CD4-positive, alpha-beta T cell treated with Interleukin-4 for 1 hour (primary cell): ENCODE measurements around the gene RPS6KC1.

Source experiments
- DNase-seq, 2 donors: peaks; one replicate each; pipeline ENCODE4 v3.0.0-alpha.2; 2020 to 2022

The RPS6KC1 gene

GRCh38 chr1:213247038-213247437 is 196.0 kb downstream of the RPS6KC1 start:
- no peak for DNase-seq

- no peak for DNase-seq
These were observed 198.4 kb downstream of the RPS6KC1 start for GRCh38 chr1:213249395-213249794.

GRCh38 chr1:213250041-213250440 is 199.0 kb downstream of the RPS6KC1 start:
- DNase-seq = no peak

- no peak for DNase-seq
These were observed 199.4 kb downstream of the RPS6KC1 start for GRCh38 chr1:213250446-213250845.

GRCh38 chr1:213251972-213252371 is 200.9 kb downstream of the RPS6KC1 start:
- DNase-seq = no peak

GRCh38 chr1:213256438-213257087 is 205.5 kb downstream of the RPS6KC1 start:
- no peak for DNase-seq

GRCh38 chr1:213260311-213261075 is 209.5 kb downstream of the RPS6KC1 start:
- no peak for DNase-seq

- no peak for DNase-seq
These were observed 213.5 kb downstream of the RPS6KC1 start for GRCh38 chr1:213264531-213264930.

GRCh38 chr1:213266983-213267772 is 216.1 kb downstream of the RPS6KC1 start:
- DNase-seq = no peak

- DNase-seq = no peak
These were observed 217.2 kb downstream of the RPS6KC1 start for GRCh38 chr1:213268221-213268620.

- DNase-seq = no peak
These were observed 218.8 kb downstream of the RPS6KC1 start for GRCh38 chr1:213269829-213270228.

GRCh38 chr1:213273546-213273945 is 222.5 kb downstream of the RPS6KC1 start:
- no peak for DNase-seq

- no peak for DNase-seq
These were observed 223.1 kb downstream of the RPS6KC1 start for GRCh38 chr1:213274140-213274539.

GRCh38 chr1:213275293-213275692 is 224.3 kb downstream of the RPS6KC1 start:
- DNase-seq = no peak

- no peak for DNase-seq
These were observed 225.2 kb downstream of the RPS6KC1 start for GRCh38 chr1:213276236-213276635.

- DNase-seq = no peak
These were observed 226.0 kb downstream of the RPS6KC1 start for GRCh38 chr1:213277036-213277435.

- no peak for DNase-seq
These were observed 228.4 kb downstream of the RPS6KC1 start for GRCh38 chr1:213279410-213279809.

- DNase-seq = no peak
These were observed 230.7 kb downstream of the RPS6KC1 start for GRCh38 chr1:213281640-213282301.

GRCh38 chr1:213284626-213285025 is 233.6 kb downstream of the RPS6KC1 start:
- no peak for DNase-seq

- DNase-seq = no peak
These were observed 235.2 kb downstream of the RPS6KC1 start for GRCh38 chr1:213286235-213286634.

- no peak for DNase-seq
These were observed 236.9 kb downstream of the RPS6KC1 start for GRCh38 chr1:213287987-213288386.

- no peak for DNase-seq
These were observed 240.5 kb downstream of the RPS6KC1 start for GRCh38 chr1:213291526-213291925.

- DNase-seq = no peak
These were observed 241.6 kb downstream of the RPS6KC1 start for GRCh38 chr1:213292614-213293013.
